H9 (cell line): ENCODE measurements around the gene ZC3HAV1. TPM values are rescaled to one million over a fixed set of nuclear protein-coding genes. Genes with fewer than 3 reads are reported as not detected.

Experiments used
- DNase-seq: peaks from one replicate; pipeline ENCODE4 v3.0.0-alpha.2; 2017
- H2AFZ ChIP-seq: one replicate; pipeline ENCODE4 v1.6.1; 2013; ENCODE audit warnings: mild to moderate bottlenecking, low read length, control low read depth, moderate library complexity
- H2AK5ac ChIP-seq: 2 replicates; pipeline ENCODE4 v1.6.1; 2013; ENCODE audit warnings: low read length, control low read depth, mixed read lengths; ENCODE audit not compliant: insufficient read length
- H2BK120ac ChIP-seq: one replicate; pipeline ENCODE4 v1.6.1; 2013; ENCODE audit warnings: low read depth, mild to moderate bottlenecking, low read length, control low read depth, inconsistent platforms; ENCODE audit not compliant: poor library complexity, severe bottlenecking
- H2BK12ac ChIP-seq: 2 replicates; pipeline ENCODE4 v1.6.1; 2013; ENCODE audit warnings: low read length, control low read depth, mixed read lengths, low read depth; ENCODE audit not compliant: insufficient read length
- H2BK15ac ChIP-seq: 2 replicates; pipeline ENCODE4 v1.6.1; 2013; ENCODE audit warnings: low read depth, low read length, control low read depth
- H2BK20ac ChIP-seq: one replicate; pipeline ENCODE4 v1.6.1; 2013; ENCODE audit warnings: low read depth, mild to moderate bottlenecking, low read length, control low read depth, inconsistent platforms; ENCODE audit not compliant: poor library complexity, severe bottlenecking
- H2BK5ac ChIP-seq: 2 replicates; pipeline ENCODE4 v1.6.1; 2013; ENCODE audit warnings: low read length, control low read depth, mixed read lengths; ENCODE audit not compliant: insufficient read length
- H3K14ac ChIP-seq: 2 replicates; pipeline ENCODE4 v1.6.1; 2013; ENCODE audit warnings: low read length, control low read depth; ENCODE audit not compliant: insufficient read depth
- H3K18ac ChIP-seq: 2 replicates; pipeline ENCODE4 v1.6.1; 2013; ENCODE audit warnings: low read depth, mild to moderate bottlenecking, mixed read lengths, low read length, control low read depth; ENCODE audit not compliant: insufficient read length
- H3K23ac ChIP-seq: 2 replicates; pipeline ENCODE4 v1.6.1; 2013; ENCODE audit warnings: low read length, control low read depth, mixed read lengths, low read depth; ENCODE audit not compliant: insufficient read length
- H3K23me2 ChIP-seq: 2 replicates; pipeline ENCODE4 v1.6.1; 2013; ENCODE audit warnings: low read depth, mild to moderate bottlenecking, mixed read lengths, low read length, control low read depth; ENCODE audit not compliant: insufficient read length, poor library complexity, severe bottlenecking
- H3K27ac ChIP-seq: 2 replicates; pipeline ENCODE4 v1.5.1; 2013; ENCODE audit warnings: low read length, control low read depth, mixed read lengths, low read depth; ENCODE audit not compliant: insufficient read length
- H3K27me3 ChIP-seq: 2 replicates; pipeline ENCODE4 v1.6.1; 2013; ENCODE audit warnings: low read length, control low read depth, inconsistent platforms; ENCODE audit not compliant: insufficient read depth
- H3K4ac ChIP-seq: 2 replicates; pipeline ENCODE4 v1.6.1; 2013; ENCODE audit warnings: low read depth, mild to moderate bottlenecking, control low read depth, inconsistent platforms, low read length, moderate library complexity
- H3K4me1 ChIP-seq: 2 replicates; pipeline ENCODE4 v1.6.1; 2013; ENCODE audit warnings: low read length, control low read depth, inconsistent platforms; ENCODE audit not compliant: insufficient read depth
- H3K4me2 ChIP-seq: 2 replicates; pipeline ENCODE4 v1.6.1; 2013; ENCODE audit warnings: low read length, control low read depth, mixed read lengths; ENCODE audit not compliant: insufficient read length, insufficient read depth
- H3K56ac ChIP-seq: 2 replicates; pipeline ENCODE4 v1.6.1; 2013; ENCODE audit warnings: low read depth, mild to moderate bottlenecking, mixed read lengths, low read length, control low read depth; ENCODE audit not compliant: insufficient read length
- H3K79me1 ChIP-seq: 2 replicates; pipeline ENCODE4 v1.6.1; 2013; ENCODE audit warnings: low read depth, mild to moderate bottlenecking, moderate library complexity, low read length, control low read depth, inconsistent platforms; ENCODE audit not compliant: insufficient read depth, poor library complexity, severe bottlenecking
- H3K79me2 ChIP-seq: 2 replicates; pipeline ENCODE4 v1.6.1; 2013; ENCODE audit warnings: low read length, control low read depth, inconsistent platforms; ENCODE audit not compliant: insufficient read depth
- H3K9ac ChIP-seq: 2 replicates; pipeline ENCODE4 v1.6.1; 2013; ENCODE audit warnings: low read length, control low read depth, mixed read lengths; ENCODE audit not compliant: insufficient read length; ENCODE audit errors: extremely low read depth
- H3K9me3 ChIP-seq: one replicate; pipeline ENCODE4 v1.6.1; 2013; ENCODE audit warnings: low read depth, low read length, inconsistent platforms; ENCODE audit not compliant: control insufficient read depth
- H3T11ph ChIP-seq: one replicate; pipeline ENCODE4 v1.6.1; 2013; ENCODE audit warnings: mild to moderate bottlenecking, low read length, control low read depth, inconsistent platforms
- H4K20me1 ChIP-seq: one replicate; pipeline ENCODE4 v1.6.1; 2013; ENCODE audit not compliant: control insufficient read depth, insufficient read length, insufficient read depth
- H4K5ac ChIP-seq: 2 replicates; pipeline ENCODE4 v1.6.1; 2013; ENCODE audit warnings: low read depth, mild to moderate bottlenecking, mixed read lengths, low read length, control low read depth; ENCODE audit not compliant: insufficient read length
- H4K8ac ChIP-seq: replicated peaks from 2 replicates; pipeline ENCODE4 v1.6.1; 2013; ENCODE audit warnings: low read length, control low read depth, mixed read lengths, low read depth; ENCODE audit not compliant: insufficient read length
- H4K91ac ChIP-seq: 2 replicates; pipeline ENCODE4 v1.6.1; 2013; ENCODE audit warnings: low read depth, mild to moderate bottlenecking, moderate library complexity, mixed read lengths, low read length, control low read depth; ENCODE audit not compliant: insufficient read length
- H3K27ac Mint-ChIP-seq, 3 experiments: 2 replicates in 2 of 3; 3 replicates in 1 of 3; pipeline ENCODE4 v1.8.0; 2020 to 2021; ENCODE audit warnings: mixed read lengths in 3 of 3, mild to moderate bottlenecking in 1 of 3, moderate library complexity in 1 of 3
- H3K27me3 Mint-ChIP-seq: 2 replicates; pipeline ENCODE4 v1.8.0; 2021; ENCODE audit warnings: low read depth, mild to moderate bottlenecking, moderate library complexity, mixed read lengths
- H3K36me3 Mint-ChIP-seq, 3 experiments: 2 replicates in 2 of 3; 3 replicates in 1 of 3; pipeline ENCODE4 v1.8.0; 2020 to 2021; ENCODE audit warnings: low read depth in 3 of 3, mixed read lengths in 3 of 3; ENCODE audit not compliant: insufficient read depth in 1 of 3
- H3K4me1 Mint-ChIP-seq, 2 experiments: 2 replicates each; pipeline ENCODE4 v1.8.0; 2020; ENCODE audit warnings: mixed read lengths in 2 of 2
- H3K4me3 Mint-ChIP-seq, 2 experiments: 2 replicates in 1 of 2; 3 replicates in 1 of 2; pipeline ENCODE4 v1.8.0; 2020 to 2021; ENCODE audit warnings: mild to moderate bottlenecking in 2 of 2, mixed read lengths in 2 of 2, moderate library complexity in 1 of 2
- H3K9me3 Mint-ChIP-seq, 2 experiments: 2 replicates in 1 of 2; 3 replicates in 1 of 2; pipeline ENCODE4 v1.8.0; 2020; ENCODE audit warnings: mild to moderate bottlenecking in 2 of 2, mixed read lengths in 2 of 2, moderate library complexity in 1 of 2
- WGBS: extraction: QIAGEN DNeasy Blood & Tissue Kit; methylation state at CpG from one replicate; pipeline ENCODE4 v1.1.7; 2013; ENCODE audit warnings: missing lambda C conversion rate, low lambda C conversion rate, mixed read lengths; ENCODE audit not compliant: insufficient read length; ENCODE audit errors: extremely low coverage; 5-methylcytosine and 5-hydroxymethylcytosine counted together
- total RNA-seq: library from RNA; stranded (reverse); gene quantifications from 2 replicates; pipeline ENCODE4 v1.2.1, GENCODE V29; 2021
- TF ChIP-seq, protein P1 (sequence below): fragments of 200-600 bp; sonication (generic); conservative IDR thresholded peaks from 3 replicates; pipeline ENCODE4 v1.8.0; 2021; ENCODE audit warnings: antibody characterized with exemption, mild to moderate bottlenecking

Gene ZC3HAV1
- total RNA-seq, 1 experiment from 2014 or later = 32.8 TPM

DNA sequence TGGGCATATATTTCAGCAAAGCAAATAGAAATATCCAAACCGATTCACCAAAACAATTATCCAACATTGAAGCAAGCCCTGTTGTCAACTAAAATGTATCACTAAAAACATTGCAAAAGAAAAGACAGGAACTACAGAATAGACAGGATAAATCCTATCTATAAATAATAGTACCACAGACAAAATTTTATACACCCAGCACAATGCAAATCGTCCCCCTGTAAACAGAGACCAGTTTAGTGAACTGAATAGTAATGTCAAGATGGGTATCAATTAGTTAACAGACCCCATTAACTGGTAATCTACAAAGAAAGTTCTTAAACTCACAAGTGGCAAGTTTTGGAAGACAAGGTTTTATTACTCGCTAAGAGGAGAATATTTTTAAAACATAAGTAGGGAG lies 4.0 kb downstream of the ZC3HAV1 start:
- H3K36me3 Mint-ChIP-seq = peaks cover 12 to 17% (median 12%) of the 10 kb centered on the region in 3 experiments; a peak in 6 of 7 replicates
- no peaks in the 10 kb centered on the region; the same call in 1 of the 2 replicates for H3K27me3 ChIP-seq
- no peak overlapping the region for H2BK12ac ChIP-seq
- H2BK120ac ChIP-seq = no peak overlapping the region
- peaks cover 16% of the 10 kb centered on the region for H3K27me3 Mint-ChIP-seq
- no peak overlapping the region for H3K23ac ChIP-seq
- H3K9ac ChIP-seq = no peak overlapping the region
- H3K4me3 Mint-ChIP-seq = no peak overlapping the region
- H3T11ph ChIP-seq = no peak overlapping the region
- H3K9me3 Mint-ChIP-seq = peaks cover 11 to 18% of the 10 kb centered on the region in 2 experiments; a peak in 4 of 5 replicates
- no peak overlapping the region for H2AK5ac ChIP-seq
- WGBS = no CpG with 5 or more reads among the region's 3 CpGs
- peaks cover 8% of the 10 kb centered on the region; the same call in 1 of the 2 replicates for H3K79me2 ChIP-seq
- no peak overlapping the region for H3K56ac ChIP-seq
- no peak overlapping the region for H4K5ac ChIP-seq
- H2BK20ac ChIP-seq = no peak overlapping the region
- no peak overlapping the region for H3K27ac ChIP-seq
- H3K79me1 ChIP-seq = peaks cover 8% of the 10 kb centered on the region
- H3K4me1 Mint-ChIP-seq = peaks cover 13 to 16% of the 10 kb centered on the region in 2 experiments
- no peak overlapping the region for H4K91ac ChIP-seq
- TF ChIP-seq, protein P1, sequence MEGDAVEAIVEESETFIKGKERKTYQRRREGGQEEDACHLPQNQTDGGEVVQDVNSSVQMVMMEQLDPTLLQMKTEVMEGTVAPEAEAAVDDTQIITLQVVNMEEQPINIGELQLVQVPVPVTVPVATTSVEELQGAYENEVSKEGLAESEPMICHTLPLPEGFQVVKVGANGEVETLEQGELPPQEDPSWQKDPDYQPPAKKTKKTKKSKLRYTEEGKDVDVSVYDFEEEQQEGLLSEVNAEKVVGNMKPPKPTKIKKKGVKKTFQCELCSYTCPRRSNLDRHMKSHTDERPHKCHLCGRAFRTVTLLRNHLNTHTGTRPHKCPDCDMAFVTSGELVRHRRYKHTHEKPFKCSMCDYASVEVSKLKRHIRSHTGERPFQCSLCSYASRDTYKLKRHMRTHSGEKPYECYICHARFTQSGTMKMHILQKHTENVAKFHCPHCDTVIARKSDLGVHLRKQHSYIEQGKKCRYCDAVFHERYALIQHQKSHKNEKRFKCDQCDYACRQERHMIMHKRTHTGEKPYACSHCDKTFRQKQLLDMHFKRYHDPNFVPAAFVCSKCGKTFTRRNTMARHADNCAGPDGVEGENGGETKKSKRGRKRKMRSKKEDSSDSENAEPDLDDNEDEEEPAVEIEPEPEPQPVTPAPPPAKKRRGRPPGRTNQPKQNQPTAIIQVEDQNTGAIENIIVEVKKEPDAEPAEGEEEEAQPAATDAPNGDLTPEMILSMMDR = no peak
- H3K4me2 ChIP-seq = no peak overlapping the region
- peaks cover 4% of the 10 kb centered on the region; the same call in 1 of the 2 replicates for H3K4me1 ChIP-seq
- no peaks in the 10 kb centered on the region for H4K20me1 ChIP-seq
- no peak overlapping the region for H2AFZ ChIP-seq
- H3K14ac ChIP-seq = no peak overlapping the region
- no peak overlapping the region for H2BK5ac ChIP-seq
- no peak overlapping the region for H3K18ac ChIP-seq
- no peak for DNase-seq
- no peak overlapping the region for H2BK15ac ChIP-seq
- H3K23me2 ChIP-seq = peaks cover 14% of the 10 kb centered on the region
- no peaks in the 10 kb centered on the region for H3K9me3 ChIP-seq
- H3K27ac Mint-ChIP-seq = no peak overlapping the region
- H3K4ac ChIP-seq = no peak overlapping the region
- H4K8ac ChIP-seq = no peak overlapping the region
